Left lung (tissue), 10 donors: ENCODE measurements around the gene PTPN3. TPM values are rescaled to one million over a fixed set of nuclear protein-coding genes. Genes with fewer than 3 reads are reported as not detected.
"Not testable (repeated sequence)": the region's sequence is repeated elsewhere in the genome, so short reads cannot be mapped to it uniquely, and the experiment has no call there.

Source experiments
- ATAC-seq: fragments of 200-7000 bp; cut with Tn5 transposase; one replicate; pipeline ENCODE4 v1.9.1; 2020; ENCODE audit warnings: moderate library complexity
- DNase-seq, 4 donors: peaks; one replicate each; pipeline ENCODE4 v3.0.0-alpha.2; 2013 to 2020
- H3K27ac ChIP-seq, 2 donors: fragments of 200-600 bp; sonication (generic) in 1 of 2; one replicate each; pipeline versions ENCODE4 v1.5.0 to v1.8.0; 2020 to 2021
- H3K27me3 ChIP-seq, 2 donors: fragments of 200-600 bp; sonication (generic) in 1 of 2; one replicate each; pipeline versions ENCODE4 v1.5.0 to v1.8.0; 2020 to 2021
- H3K36me3 ChIP-seq, 2 donors: fragments of 200-600 bp; sonication (generic) in 1 of 2; one replicate each; pipeline versions ENCODE4 v1.5.0 to v1.8.0; 2020 to 2021
- H3K4me1 ChIP-seq, 2 donors: fragments of 200-600 bp; one replicate each; pipeline ENCODE4 v1.8.0; 2021
- H3K4me3 ChIP-seq, 2 donors: fragments of 200-600 bp; sonication (generic) in 1 of 2; one replicate each; pipeline versions ENCODE4 v1.5.0 to v1.8.0; 2020 to 2021; ENCODE audit warnings: mild to moderate bottlenecking in 1 of 2
- H3K9me3 ChIP-seq, 2 donors: fragments of 200-600 bp; sonication (generic) in 1 of 2; one replicate each; pipeline versions ENCODE4 v1.5.0 to v1.8.0; 2020 to 2021
- CTCF ChIP-seq, 2 donors: fragments of 200-600 bp; sonication (generic) in 1 of 2; IDR thresholded peaks; one replicate each; pipeline versions ENCODE4 v1.5.0 to v1.8.0; 2021; ENCODE audit warnings: antibody characterized with exemption in 2 of 2
- intact Hi-C, 2 donors: fragments of 100-400 bp; cut with DNase I; formaldehyde crosslinking; loops; one replicate each; pipeline versions ENCODE4 v1.11.2 to v1.14.2; 2022
- polyA plus RNA-seq, 6 donors: library from polyadenylated mRNA; unstranded; fragments of 120-200 nt; gene quantifications; one replicate each; pipeline ENCODE4 v1.2.1, GENCODE V29; 2013; ENCODE audit not compliant: insufficient read length in 6 of 6
- total RNA-seq, 2 donors: library from RNA; stranded (reverse); fragmentation: NEBNext Ultra II Directional; extraction: Animal tissue kit (Norgen Biotek cat#: 25700); gene quantifications; one replicate each; pipeline ENCODE4 v1.2.1, GENCODE V29; 2021
- donor health status: DM: no; HTN: yes; CAD: no.
- donor health status: DM: no; HTN: no; CAD: no.

The PTPN3 gene
- total and polyA plus RNA-seq, 8 donors: 7.7 to 16.6 (median 15.7) TPM

DNA sequence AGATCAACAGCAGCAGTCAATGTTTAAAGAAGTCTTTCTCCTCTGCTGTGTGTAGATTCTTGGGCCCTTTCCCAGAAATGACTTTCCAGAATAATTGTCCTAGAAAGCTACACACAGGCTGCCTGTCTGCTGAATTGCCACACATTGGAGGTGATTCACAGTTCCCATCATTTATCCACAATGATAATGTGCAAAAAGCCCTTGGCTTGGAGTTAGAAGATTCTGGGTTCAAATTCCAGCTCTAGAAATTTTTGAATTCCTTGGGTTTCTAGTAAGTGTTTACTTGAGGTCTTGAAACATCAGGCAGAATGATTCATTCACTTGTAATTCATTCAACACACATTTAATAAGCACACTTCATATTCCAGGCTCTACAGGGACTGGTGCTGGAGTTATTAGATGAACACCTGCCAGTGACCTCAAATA, 148.7 kb downstream of the PTPN3 start:
- DNase-seq (no peak), ATAC-seq (peak; percentile 81)
- H3K27ac ChIP-seq: peak overlapping the region in 1 of 2 donors; percentile 26
- H3K9me3 ChIP-seq: no peaks in the 10 kb centered on the region
- no peaks in the 10 kb centered on the region for H3K36me3 ChIP-seq
- H3K27me3 ChIP-seq: no peaks in the 10 kb centered on the region
- no peak overlapping the region for H3K4me3 ChIP-seq
- intact Hi-C loops: no loop called here
- TF ChIP-seq CTCF (IDR thresholded peaks at IDR 0.05): no peak
- peaks cover 3 to 9% of the 10 kb centered on the region in 2 donors for H3K4me1 ChIP-seq

DNA sequence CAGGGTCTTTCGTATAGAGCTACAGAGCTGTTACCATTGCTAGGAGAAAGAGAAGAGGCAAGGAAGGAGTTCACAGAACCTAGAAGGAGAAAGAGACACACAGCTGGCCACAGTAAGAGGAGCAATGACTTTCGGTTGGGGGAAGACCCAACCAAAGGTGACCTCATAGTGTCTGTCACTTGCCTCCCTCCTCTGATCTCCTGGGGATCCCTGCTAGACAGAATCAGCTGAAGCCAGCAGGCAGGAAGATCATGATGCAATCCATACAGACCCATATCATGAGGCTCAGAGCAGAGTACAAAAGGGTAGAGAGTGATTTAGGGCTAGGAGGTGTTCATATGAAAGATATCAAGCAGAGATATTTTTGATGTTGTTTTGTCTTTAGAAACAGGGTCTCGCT, 151.2 kb downstream of the PTPN3 start:
- H3K4me3 ChIP-seq: no peak overlapping the region
- ATAC-seq (no peak), DNase-seq (no peak)
- H3K4me1 ChIP-seq: peaks cover 3 to 9% of the 10 kb centered on the region in 2 donors
- no peaks in the 10 kb centered on the region for H3K9me3 ChIP-seq
- intact Hi-C loops: no loop called here
- H3K27me3 ChIP-seq: no peaks in the 10 kb centered on the region
- H3K27ac ChIP-seq: no peak overlapping the region
- H3K36me3 ChIP-seq: no peaks in the 10 kb centered on the region
- TF ChIP-seq CTCF (IDR thresholded peaks at IDR 0.05): no peak

DNA sequence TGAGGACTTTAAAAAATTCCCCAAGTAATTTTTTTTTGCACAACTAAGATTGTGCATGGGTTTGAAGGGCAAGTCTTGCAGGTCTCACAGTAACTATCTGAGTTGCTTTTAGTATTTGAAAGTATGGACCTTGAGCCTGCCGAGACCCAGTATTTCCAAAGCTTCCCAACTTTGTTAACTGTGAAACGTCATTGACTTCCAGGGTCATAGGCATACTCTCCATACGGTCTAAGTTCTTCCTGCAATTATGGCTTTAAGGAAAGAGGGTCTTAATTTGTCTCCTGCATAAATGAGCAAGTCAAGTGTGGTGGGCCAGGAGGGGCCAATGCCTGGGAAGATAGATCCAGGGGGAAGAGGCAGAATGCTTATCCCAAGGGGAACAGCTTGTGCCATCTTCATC, 153.2 kb downstream of the PTPN3 start:
- Histone ChIP-seq H3K36me3 (no peaks in the 10 kb centered on the region), H3K9me3 (no peaks in the 10 kb centered on the region), H3K4me3 (no peak overlapping the region), H3K27me3 (no peaks in the 10 kb centered on the region), H3K27ac (peak overlapping the region; percentile 19 to 40), H3K4me1 (peaks cover under 1 to 5% of the 10 kb centered on the region in 2 donors)
- no peak for TF ChIP-seq CTCF (IDR thresholded peaks at IDR 0.05)
- intact Hi-C loops: no loop called here
- ATAC-seq (no peak), DNase-seq (no peak)

DNA sequence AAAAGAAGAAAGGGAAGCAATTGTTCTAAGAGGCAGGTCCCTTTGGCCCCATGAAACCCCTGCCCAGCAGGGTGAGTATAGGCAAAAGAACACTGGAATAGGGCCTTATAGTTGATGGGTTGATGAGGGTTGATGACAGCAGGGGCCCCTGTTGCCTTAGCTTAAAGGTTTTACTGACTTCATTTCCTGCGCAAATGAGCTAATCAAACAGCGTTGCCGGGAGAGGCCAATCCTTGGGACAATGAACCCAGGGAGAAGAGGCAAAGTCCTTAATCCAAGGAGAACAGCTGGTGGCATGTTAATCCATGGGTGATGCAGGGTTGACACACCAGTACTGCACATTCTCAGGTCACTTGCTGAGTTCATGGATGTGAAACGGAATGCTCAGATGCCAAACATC, 155.2 kb downstream of the PTPN3 start:
- Histone ChIP-seq H3K9me3 (no peaks in the 10 kb centered on the region), H3K27ac (no peak overlapping the region), H3K4me3 (no peak overlapping the region), H3K27me3 (no peaks in the 10 kb centered on the region), H3K36me3 (no peaks in the 10 kb centered on the region), H3K4me1 (no peaks in the 10 kb centered on the region)
- TF ChIP-seq CTCF (IDR thresholded peaks at IDR 0.05): no peak
- DNase-seq (no peak), ATAC-seq (no peak)
- intact Hi-C loops: no loop called here

DNA sequence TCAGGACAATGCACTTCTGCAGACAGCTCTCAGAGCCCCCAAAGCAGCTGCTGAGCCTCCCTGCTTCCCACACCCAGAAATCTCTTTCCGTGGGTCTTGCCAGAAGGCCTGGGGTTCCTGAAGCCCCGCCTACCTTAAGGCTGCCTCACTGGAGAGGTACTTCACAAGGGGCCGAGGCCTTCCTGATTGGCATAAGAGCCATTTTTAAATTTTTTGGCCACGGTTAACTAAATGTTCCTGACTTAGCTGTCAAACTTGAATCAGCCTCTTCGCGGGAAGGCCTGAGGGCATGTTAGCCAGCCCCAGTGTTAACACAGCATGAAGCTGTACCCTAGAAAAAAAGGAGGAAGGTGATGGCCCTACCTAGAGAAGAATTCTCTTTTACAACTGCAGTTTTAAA, 156.5 kb downstream of the PTPN3 start:
- no peak overlapping the region for H3K27ac ChIP-seq
- ATAC-seq: peak; percentile 82
- DNase-seq: peak in 1 of 4 donors; percentile 62

DNA sequence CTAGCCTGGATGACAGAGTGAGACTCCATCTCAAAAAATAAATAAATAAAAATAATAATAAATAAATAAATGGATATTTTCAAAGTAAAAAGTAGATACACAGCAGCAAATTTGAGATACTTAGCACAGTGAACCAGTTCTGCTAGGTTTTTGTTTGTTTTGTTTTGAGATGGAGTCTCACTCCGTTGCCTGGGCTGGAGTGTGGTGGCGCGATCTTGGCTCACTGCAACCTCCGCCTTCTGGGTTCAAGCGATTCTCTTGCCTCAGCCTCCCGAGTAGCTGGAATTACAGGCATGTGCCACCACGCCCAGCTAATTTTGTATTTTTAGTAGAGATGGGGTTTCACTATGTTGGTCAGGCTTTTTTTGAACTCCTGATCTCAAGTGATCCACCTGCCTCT, 157.1 kb downstream of the PTPN3 start:
- H3K36me3 ChIP-seq, H3K27ac ChIP-seq, H3K9me3 ChIP-seq, H3K27me3 ChIP-seq, H3K4me3 ChIP-seq, H3K4me1 ChIP-seq, intact Hi-C loops, DNase-seq: not testable (repeated sequence)
- peak; percentile 57 for ATAC-seq

More for the DNA sequence above, 156.5 kb downstream of the PTPN3 start:
- no peak for TF ChIP-seq CTCF (IDR thresholded peaks at IDR 0.05)
- no peaks in the 10 kb centered on the region for H3K4me1 ChIP-seq
- no peaks in the 10 kb centered on the region for H3K36me3 ChIP-seq
- H3K4me3 ChIP-seq: no peak overlapping the region
- H3K9me3 ChIP-seq: no peaks in the 10 kb centered on the region
- intact Hi-C loops: no loop called here
- no peaks in the 10 kb centered on the region for H3K27me3 ChIP-seq
